ENCODE data around the gene SCYGR8. TPM values are rescaled to one million over a fixed set of nuclear protein-coding genes. Genes with fewer than 3 reads are reported as not detected.

The SCYGR8 gene
- polyA plus RNA-seq, 1 donor from 2014 or later: not detected

Small RNAs within 50 kb of the gene (small RNA-seq; reads per million reads assigned to genes)
- gene RNA5SP121: 0 to 0.24 (median 0.03) reads per million in 3 experiments
- 0 reads per million in 3 experiments for gene SNRPGP8

Other genes with a start within 250 kb of the SCYGR8 start
- gene SCYGR2, start 147.0 kb upstream of the SCYGR8 start, polyA plus RNA-seq: not detected in 2 replicates
- gene SCYGR3, start 131.1 kb upstream of the SCYGR8 start, polyA plus RNA-seq: not detected in 2 replicates
- not detected in 2 replicates for gene SCYGR4, start 128.4 kb upstream of the SCYGR8 start, polyA plus RNA-seq
- gene SCYGR5, start 79.1 kb upstream of the SCYGR8 start, polyA plus RNA-seq: not detected in 2 replicates
- gene SLC19A3, start 27.9 kb upstream of the SCYGR8 start, polyA plus RNA-seq: 2.0 and 2.9 TPM in 2 replicates
- gene SCYGR6, start 21.1 kb upstream of the SCYGR8 start, polyA plus RNA-seq: not detected in 2 replicates
- not detected in 2 replicates for gene SCYGR7, start 17.6 kb upstream of the SCYGR8 start, polyA plus RNA-seq
- not detected in 2 replicates for gene CCL20, start 67.9 kb downstream of the SCYGR8 start, polyA plus RNA-seq
- 1.5 and 3.8 TPM in 2 replicates for gene DAW1, start 125.7 kb downstream of the SCYGR8 start, polyA plus RNA-seq

Measured in neural cell (in vitro differentiated cells).